HG02763 (cell line): Measurements from ENCODE around the gene PARP2.

Experiments used
- ATAC-seq: cut with Tn5 transposase; IDR thresholded peaks from one replicate; pipeline ENCODE4 v1.9.1; 2021; ENCODE audit warnings: mild to moderate bottlenecking, moderate library complexity; ENCODE audit not compliant: unreplicated experiment

Gene PARP2

GRCh38 chr14:20391505-20391904 lies 48.1 kb downstream of the PARP2 start:
- no peak for ATAC-seq

- no peak for ATAC-seq
Measured at GRCh38 chr14:20397511-20397910, 54.1 kb downstream of the PARP2 start.

- ATAC-seq = no peak
Measured at GRCh38 chr14:20400589-20400964, 57.1 kb downstream of the PARP2 start.

GRCh38 chr14:20400965-20401593 lies 57.6 kb downstream of the PARP2 start:
- no peak for ATAC-seq

GRCh38 chr14:20403521-20403920 lies 60.1 kb downstream of the PARP2 start:
- ATAC-seq = no peak
